ENCODE data around the gene DIPK1C. TPM values are rescaled to one million over a fixed set of nuclear protein-coding genes. Genes with fewer than 3 reads are reported as not detected.

Gene DIPK1C
- total RNA-seq, 3 donors from 2014 or later (not counting 1 experiment from before 2014, with no cell fraction given): not detected

- H3K27ac Mint-ChIP-seq: no peak overlapping the region
- no peaks in the 10 kb centered on the region for H3K9me3 Mint-ChIP-seq
- no peaks in the 10 kb centered on the region for H3K27me3 ChIP-seq (ENCODE audit: control insufficient read depth, insufficient read depth, low read length)
- H3K27ac ChIP-seq (ENCODE audit: low read length): no peak overlapping the region
- no peak overlapping the region for H3K4me3 Mint-ChIP-seq
- H3K4me1 ChIP-seq (ENCODE audit: control insufficient read depth, insufficient read depth, low read length): peaks cover 3% of the 10 kb centered on the region
- ATAC-seq (no peak), DNase-seq (no peak)
- intact Hi-C loops (cut with micrococcal nuclease): no loop called here
- no peak for TF ChIP-seq CTCF (IDR thresholded peaks at IDR 0.05)
- H3K36me3 Mint-ChIP-seq: no peaks in the 10 kb centered on the region
- 80% methylated on average over 9 of the region's 9 CpGs for WGBS (ENCODE audit: insufficient coverage)
- H3K4me3 ChIP-seq (ENCODE audit: low read length): no peak overlapping the region
- no peaks in the 10 kb centered on the region for H3K36me3 ChIP-seq (ENCODE audit: control insufficient read depth, insufficient read depth, low read length)
- H3K27me3 Mint-ChIP-seq (ENCODE audit: low read depth in 2 of 2): peaks cover 25 to 37% of the 10 kb centered on the region in 2 donors
- no peaks in the 10 kb centered on the region for H3K4me1 Mint-ChIP-seq
- H3K9me3 ChIP-seq (ENCODE audit: control insufficient read depth, insufficient read depth, low read length): no peaks in the 10 kb centered on the region
Observed at GRCh38 chr18:74395648-74396154, 61.4 kb downstream of the DIPK1C start.

DNA sequence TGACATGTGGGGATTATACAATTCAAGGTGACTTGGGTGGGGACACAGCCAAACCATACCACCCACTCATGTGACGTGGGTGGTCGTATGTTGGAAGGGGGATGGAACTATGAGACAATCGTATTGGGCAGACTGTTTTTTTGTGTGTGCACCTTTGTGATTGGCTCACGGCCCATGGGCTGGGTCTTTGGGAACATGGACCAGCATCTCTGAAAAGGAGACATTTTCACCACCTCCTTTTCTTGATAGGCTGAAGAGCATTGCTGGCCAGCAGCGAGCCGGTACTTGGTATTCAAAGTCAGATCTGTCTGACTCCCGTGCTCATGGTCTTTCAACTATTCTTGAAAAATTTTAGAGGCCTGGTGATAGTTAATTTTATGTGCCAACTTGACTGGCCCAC lies 62.1 kb downstream of the DIPK1C start:
- H3K27me3 Mint-ChIP-seq (ENCODE audit: low read depth in 2 of 2): peaks cover 24 to 34% of the 10 kb centered on the region in 2 donors
- DNase-seq (no peak), ATAC-seq (no peak)
- H3K9me3 Mint-ChIP-seq: no peaks in the 10 kb centered on the region
- no peaks in the 10 kb centered on the region for H3K36me3 Mint-ChIP-seq
- no peak overlapping the region for H3K27ac ChIP-seq (ENCODE audit: low read length)
- H3K36me3 ChIP-seq (ENCODE audit: control insufficient read depth, insufficient read depth, low read length): no peaks in the 10 kb centered on the region
- H3K4me1 Mint-ChIP-seq: no peaks in the 10 kb centered on the region
- H3K4me1 ChIP-seq (ENCODE audit: control insufficient read depth, insufficient read depth, low read length): peaks cover 1% of the 10 kb centered on the region
- intact Hi-C loops (cut with micrococcal nuclease): no loop called here
- H3K27me3 ChIP-seq (ENCODE audit: control insufficient read depth, insufficient read depth, low read length): no peaks in the 10 kb centered on the region
- no peak overlapping the region for H3K27ac Mint-ChIP-seq
- no peak for TF ChIP-seq CTCF (IDR thresholded peaks at IDR 0.05)
- no peaks in the 10 kb centered on the region for H3K9me3 ChIP-seq (ENCODE audit: control insufficient read depth, insufficient read depth, low read length)
- no peak overlapping the region for H3K4me3 Mint-ChIP-seq
- no peak overlapping the region for H3K4me3 ChIP-seq (ENCODE audit: low read length)
- WGBS (ENCODE audit: insufficient coverage): 89% methylated on average over 6 of the region's 7 CpGs

DNA sequence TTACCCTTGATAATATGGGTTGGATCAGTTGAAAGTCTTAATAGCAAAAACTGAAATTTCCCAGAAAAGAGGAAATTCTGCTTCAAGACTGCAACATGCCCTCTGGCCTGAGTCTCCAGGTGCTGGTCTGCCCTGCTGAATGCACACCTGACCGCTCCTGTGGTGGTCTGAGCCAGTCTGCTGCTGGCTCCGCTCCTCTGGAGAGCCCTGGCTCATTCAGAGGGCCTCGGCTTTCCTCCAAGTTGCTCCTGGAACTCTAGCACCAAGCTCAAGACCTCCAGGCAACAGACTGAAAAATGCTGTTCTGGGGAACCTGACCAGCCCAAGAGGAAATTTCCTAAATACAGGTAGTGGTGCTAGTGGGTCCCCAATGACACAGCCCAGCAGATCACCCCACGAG lies 64.8 kb downstream of the DIPK1C start:
- DNase-seq: no peak
- H3K27ac Mint-ChIP-seq: no peak overlapping the region
- H3K9me3 Mint-ChIP-seq: no peaks in the 10 kb centered on the region
- WGBS (ENCODE audit: insufficient coverage): 75% methylated on average over 4 of the region's 4 CpGs
- Histone ChIP-seq H3K27ac (ENCODE audit: low read length) (no peak overlapping the region), H3K27me3 (ENCODE audit: control insufficient read depth, insufficient read depth, low read length) (no peaks in the 10 kb centered on the region), H3K4me3 (ENCODE audit: low read length) (no peak overlapping the region), H3K36me3 (ENCODE audit: control insufficient read depth, insufficient read depth, low read length) (no peaks in the 10 kb centered on the region), H3K4me1 (ENCODE audit: control insufficient read depth, insufficient read depth, low read length) (no peaks in the 10 kb centered on the region), H3K9me3 (ENCODE audit: control insufficient read depth, insufficient read depth, low read length) (no peaks in the 10 kb centered on the region)
- no peaks in the 10 kb centered on the region for H3K36me3 Mint-ChIP-seq
- H3K4me3 Mint-ChIP-seq: no peak overlapping the region
- no peak for ATAC-seq
- no peak for TF ChIP-seq CTCF (IDR thresholded peaks at IDR 0.05)
- peaks cover 15 to 25% of the 10 kb centered on the region in 2 donors for H3K27me3 Mint-ChIP-seq (ENCODE audit: low read depth in 2 of 2)
- intact Hi-C loops (cut with micrococcal nuclease): no loop called here
- H3K4me1 Mint-ChIP-seq: no peaks in the 10 kb centered on the region

DNA sequence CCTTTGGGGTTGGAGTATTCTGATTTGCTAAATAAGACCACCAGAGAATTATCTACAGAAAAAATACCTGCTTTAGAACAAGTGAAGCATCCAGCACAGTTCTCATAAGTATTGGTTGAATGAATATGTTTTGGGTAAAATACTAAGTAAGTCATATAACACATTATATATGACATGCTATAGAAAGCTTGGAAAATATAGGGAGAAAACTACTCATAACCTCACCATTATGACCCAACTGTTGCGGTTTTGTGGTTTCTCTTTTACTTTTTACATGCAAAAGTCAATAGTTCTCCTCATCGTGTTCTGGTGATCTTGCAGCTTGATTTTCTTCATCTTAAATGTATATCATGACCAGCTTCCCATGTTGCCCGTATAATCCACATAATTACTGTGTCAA lies 66.2 kb downstream of the DIPK1C start:
- intact Hi-C loops (cut with micrococcal nuclease): no loop called here
- Histone ChIP-seq H3K4me1 (ENCODE audit: control insufficient read depth, insufficient read depth, low read length) (no peaks in the 10 kb centered on the region), H3K4me3 (ENCODE audit: low read length) (no peak overlapping the region), H3K27ac (ENCODE audit: low read length) (no peak overlapping the region), H3K27me3 (ENCODE audit: control insufficient read depth, insufficient read depth, low read length) (no peaks in the 10 kb centered on the region), H3K9me3 (ENCODE audit: control insufficient read depth, insufficient read depth, low read length) (no peaks in the 10 kb centered on the region), H3K36me3 (ENCODE audit: control insufficient read depth, insufficient read depth, low read length) (no peaks in the 10 kb centered on the region)
- H3K27ac Mint-ChIP-seq: no peak overlapping the region
- DNase-seq (no peak), ATAC-seq (no peak)
- WGBS (ENCODE audit: insufficient coverage): 73% methylated on average over 3 of the region's 3 CpGs
- peaks cover 15 to 31% of the 10 kb centered on the region in 2 donors for H3K27me3 Mint-ChIP-seq (ENCODE audit: low read depth in 2 of 2)
- H3K4me3 Mint-ChIP-seq: no peak overlapping the region
- no peaks in the 10 kb centered on the region for H3K4me1 Mint-ChIP-seq
- no peak for TF ChIP-seq CTCF (IDR thresholded peaks at IDR 0.05)
- H3K9me3 Mint-ChIP-seq: no peaks in the 10 kb centered on the region
- no peaks in the 10 kb centered on the region for H3K36me3 Mint-ChIP-seq
